ENCODE measurements around the gene PTPRM. TPM values are rescaled to one million over a fixed set of nuclear protein-coding genes. Genes with fewer than 3 reads are reported as not detected.

The PTPRM gene
- total RNA-seq, 1 donor from 2014 or later: 257 TPM

DNA sequence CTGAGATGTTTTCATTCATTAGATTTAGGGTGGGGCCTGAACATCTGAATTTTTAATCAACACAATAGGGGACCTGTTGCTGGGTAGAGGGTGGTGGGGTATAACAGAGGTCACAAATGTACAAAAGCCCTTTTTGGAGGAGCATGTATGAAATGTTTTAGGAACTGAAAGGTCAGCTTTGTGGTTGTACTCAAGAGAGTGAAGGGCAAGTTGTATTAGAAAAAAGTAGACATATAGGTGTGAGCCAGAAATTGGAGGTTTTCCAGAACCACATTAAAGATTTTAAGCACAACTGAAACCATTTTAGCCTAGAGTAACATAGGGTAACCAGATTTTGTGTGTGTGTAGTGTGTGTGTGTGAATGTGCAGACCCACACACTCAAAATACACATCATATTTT is 62.3 kb downstream of the PTPRM start:
- H3K9me3 ChIP-seq: no peaks in the 10 kb centered on the region
- no peaks in the 10 kb centered on the region for H3K36me3 ChIP-seq
- intact Hi-C loops (cut with DNase I): no loop called here
- H3K4me3 ChIP-seq: no peak overlapping the region
- no peaks in the 10 kb centered on the region for H3K27me3 ChIP-seq
- H3K4me1 ChIP-seq: peaks cover 6 to 12% of the 10 kb centered on the region in 2 donors
- H3K27ac ChIP-seq: no peak overlapping the region
- no peak for DNase-seq (ENCODE audit: low spot score in 2 of 2)
- TF ChIP-seq, protein P1, sequence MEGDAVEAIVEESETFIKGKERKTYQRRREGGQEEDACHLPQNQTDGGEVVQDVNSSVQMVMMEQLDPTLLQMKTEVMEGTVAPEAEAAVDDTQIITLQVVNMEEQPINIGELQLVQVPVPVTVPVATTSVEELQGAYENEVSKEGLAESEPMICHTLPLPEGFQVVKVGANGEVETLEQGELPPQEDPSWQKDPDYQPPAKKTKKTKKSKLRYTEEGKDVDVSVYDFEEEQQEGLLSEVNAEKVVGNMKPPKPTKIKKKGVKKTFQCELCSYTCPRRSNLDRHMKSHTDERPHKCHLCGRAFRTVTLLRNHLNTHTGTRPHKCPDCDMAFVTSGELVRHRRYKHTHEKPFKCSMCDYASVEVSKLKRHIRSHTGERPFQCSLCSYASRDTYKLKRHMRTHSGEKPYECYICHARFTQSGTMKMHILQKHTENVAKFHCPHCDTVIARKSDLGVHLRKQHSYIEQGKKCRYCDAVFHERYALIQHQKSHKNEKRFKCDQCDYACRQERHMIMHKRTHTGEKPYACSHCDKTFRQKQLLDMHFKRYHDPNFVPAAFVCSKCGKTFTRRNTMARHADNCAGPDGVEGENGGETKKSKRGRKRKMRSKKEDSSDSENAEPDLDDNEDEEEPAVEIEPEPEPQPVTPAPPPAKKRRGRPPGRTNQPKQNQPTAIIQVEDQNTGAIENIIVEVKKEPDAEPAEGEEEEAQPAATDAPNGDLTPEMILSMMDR (IDR thresholded peaks at IDR 0.05): no peak

DNA sequence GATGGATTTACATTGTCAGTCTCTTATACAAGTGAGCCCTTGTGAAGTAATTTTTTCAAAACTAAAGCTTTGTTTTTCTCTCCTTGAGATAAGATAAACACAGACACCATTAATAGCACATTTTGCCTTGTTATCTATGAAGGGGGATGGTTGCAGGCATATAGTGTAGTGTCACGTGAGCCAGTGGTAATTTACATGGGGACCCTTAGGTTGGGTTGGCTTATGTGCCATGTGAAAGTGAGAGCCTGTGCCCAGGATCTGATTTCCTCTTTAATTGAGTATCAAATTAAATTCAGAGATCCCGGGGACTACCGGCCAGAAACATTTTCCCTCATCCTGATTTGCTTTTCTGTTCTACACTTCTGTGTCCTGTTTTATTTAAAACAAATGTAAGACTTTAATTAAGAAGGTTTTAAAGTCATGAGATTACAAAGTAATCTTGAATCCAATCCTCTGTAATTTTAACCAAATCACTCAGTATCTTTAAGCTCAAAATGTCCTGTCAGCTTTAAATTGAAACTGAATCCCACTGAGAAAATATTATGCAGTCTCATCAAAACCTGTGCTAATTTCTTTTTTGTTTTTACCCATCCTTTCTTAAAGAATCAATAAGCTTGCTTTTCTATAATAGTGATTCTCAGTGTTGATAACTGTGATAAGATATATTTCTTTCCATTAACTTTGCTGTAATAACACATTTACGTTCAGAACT is 63.8 kb downstream of the PTPRM start:
- H3K4me3 ChIP-seq: no peak overlapping the region
- H3K27ac ChIP-seq: no peak overlapping the region
- TF ChIP-seq, protein P1 (IDR thresholded peaks at IDR 0.05): no peak
- DNase-seq (ENCODE audit: low spot score in 2 of 2): no peak
- H3K4me1 ChIP-seq: peaks cover 6 to 9% of the 10 kb centered on the region in 2 donors
- intact Hi-C loops (cut with DNase I): no loop called here
- H3K9me3 ChIP-seq: no peaks in the 10 kb centered on the region
- no peaks in the 10 kb centered on the region for H3K27me3 ChIP-seq
- no peaks in the 10 kb centered on the region for H3K36me3 ChIP-seq

DNA sequence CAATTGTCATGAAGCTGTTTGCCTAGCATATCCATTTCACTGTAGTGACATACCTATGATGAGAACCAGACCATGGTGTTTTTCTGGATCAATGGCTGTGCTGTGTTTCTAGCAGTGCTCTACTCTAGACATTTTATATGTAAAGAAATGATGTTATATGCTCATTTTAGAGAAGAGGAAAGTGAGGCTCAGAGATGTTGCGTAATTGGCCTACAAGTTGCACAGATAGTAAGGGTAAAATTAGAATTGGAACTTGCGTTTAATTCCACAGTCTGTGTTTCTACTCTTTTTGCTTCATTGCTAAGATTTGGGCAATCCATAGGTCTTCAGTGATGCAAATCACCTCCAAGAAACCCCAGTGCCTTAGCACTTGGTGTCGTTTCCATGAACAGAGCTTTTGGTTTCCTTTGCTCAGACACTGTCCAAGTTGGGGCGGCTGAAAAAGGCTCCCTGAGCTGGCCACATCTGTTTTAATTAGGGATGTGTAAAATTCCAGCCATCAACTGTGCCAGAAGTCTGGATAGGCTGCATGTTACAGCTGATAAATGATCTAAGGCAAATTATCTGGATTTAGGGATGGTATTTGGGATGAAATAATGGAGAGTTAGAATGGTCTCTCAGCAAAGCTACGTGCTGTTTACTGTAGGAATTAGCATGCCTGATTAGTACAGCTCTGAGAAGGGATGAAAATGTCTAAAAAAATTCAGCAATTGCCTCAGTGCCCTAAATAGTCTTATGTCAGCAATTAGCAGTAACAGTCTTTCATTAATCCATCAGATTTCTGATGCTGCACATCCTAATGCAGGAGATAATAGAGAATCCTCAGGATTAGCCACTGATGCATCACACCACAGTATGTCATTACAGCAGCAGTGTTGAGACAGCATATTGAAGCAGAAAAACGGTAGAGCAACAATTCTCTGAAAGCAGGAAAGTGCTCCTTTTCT is 65.3 kb downstream of the PTPRM start:
- no peaks in the 10 kb centered on the region for H3K36me3 ChIP-seq
- no peak overlapping the region for H3K4me3 ChIP-seq
- no peak overlapping the region for H3K27ac ChIP-seq
- TF ChIP-seq, protein P1 (IDR thresholded peaks at IDR 0.05): no peak
- intact Hi-C loops (cut with DNase I): no loop called here
- H3K9me3 ChIP-seq: no peaks in the 10 kb centered on the region
- no peaks in the 10 kb centered on the region for H3K27me3 ChIP-seq
- DNase-seq (ENCODE audit: low spot score in 2 of 2): no peak
- peaks cover 2 to 3% of the 10 kb centered on the region in 2 donors for H3K4me1 ChIP-seq

DNA sequence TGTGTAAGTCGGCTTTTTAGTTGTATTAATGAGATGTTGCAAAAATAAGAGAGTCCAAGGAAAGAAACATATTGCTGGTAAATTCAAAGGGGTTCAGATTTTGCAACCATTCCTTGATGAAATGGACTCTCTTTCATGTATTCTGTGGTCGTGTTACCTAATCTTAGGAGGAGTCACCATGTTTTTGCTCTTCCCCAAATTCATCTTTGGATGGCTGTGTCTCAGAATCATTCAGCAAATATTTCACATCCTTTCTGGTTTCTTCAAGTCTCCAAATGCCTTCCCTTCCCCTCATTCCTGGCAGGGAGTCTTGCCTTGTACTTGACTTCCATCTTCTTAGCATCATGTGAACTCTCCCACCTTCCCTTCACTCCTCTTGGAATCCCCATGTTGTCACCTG is 66.1 kb downstream of the PTPRM start:
- Histone ChIP-seq H3K27ac (no peak overlapping the region), H3K4me3 (no peak overlapping the region), H3K36me3 (no peaks in the 10 kb centered on the region), H3K27me3 (no peaks in the 10 kb centered on the region), H3K4me1 (peaks cover 0 to 3% of the 10 kb centered on the region in 2 donors), H3K9me3 (no peaks in the 10 kb centered on the region)
- TF ChIP-seq, protein P1 (IDR thresholded peaks at IDR 0.05): no peak
- DNase-seq (ENCODE audit: low spot score in 2 of 2): no peak
- intact Hi-C loops (cut with DNase I): no loop called here

DNA sequence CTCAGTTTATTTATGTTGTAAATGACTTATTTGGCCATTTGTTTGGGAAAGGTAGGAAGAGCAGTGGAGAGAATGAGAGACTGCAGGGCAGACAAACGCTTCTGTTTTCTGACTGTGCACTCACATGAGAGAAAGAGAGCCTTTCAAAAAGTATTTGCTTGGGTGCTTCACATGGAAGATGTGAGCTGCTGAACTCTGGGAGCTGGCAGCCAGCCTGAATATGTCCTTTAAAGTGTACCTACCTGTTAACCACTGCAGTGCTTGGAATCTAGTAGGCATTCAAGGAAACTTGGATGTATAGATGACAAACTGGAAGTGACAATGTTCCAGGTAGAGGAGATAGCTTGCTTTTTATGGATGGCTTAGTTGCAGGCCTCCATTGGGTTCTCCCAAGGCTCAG is 68.8 kb downstream of the PTPRM start:
- intact Hi-C loops (cut with DNase I): no loop called here
- H3K4me3 ChIP-seq: no peak overlapping the region
- H3K27ac ChIP-seq: no peak overlapping the region
- TF ChIP-seq, protein P1 (IDR thresholded peaks at IDR 0.05): no peak
- peaks cover 0 to 3% of the 10 kb centered on the region in 2 donors for H3K4me1 ChIP-seq
- no peaks in the 10 kb centered on the region for H3K36me3 ChIP-seq
- no peak for DNase-seq (ENCODE audit: low spot score in 2 of 2)
- no peaks in the 10 kb centered on the region for H3K27me3 ChIP-seq
- H3K9me3 ChIP-seq: no peaks in the 10 kb centered on the region

Data from ascending aorta (tissue), 2 donors.